BE2C (cell line): ENCODE measurements around the gene CPVL.

Experiments used
- DNase-seq: peaks from one replicate; pipeline ENCODE4 v3.0.0-alpha.2; 2020
- H3K27me3 ChIP-seq: fragments of 250-450 bp; sonication (Bioruptor Pico); 2 replicates; pipeline ENCODE4 v1.5.1; 2020; ENCODE audit warnings: mild to moderate bottlenecking
- H3K36me3 ChIP-seq: fragments of 250-450 bp; sonication (Bioruptor Pico); 2 replicates; pipeline ENCODE4 v1.5.1; 2020; ENCODE audit warnings: mild to moderate bottlenecking
- H3K4me1 ChIP-seq: fragments of 250-450 bp; sonication (Bioruptor Pico); 2 replicates; pipeline ENCODE4 v1.5.1; 2020
- H3K4me3 ChIP-seq: 2 replicates; pipeline ENCODE4 v1.5.1; 2011; ENCODE audit warnings: low read depth, low read length
- H3K9me3 ChIP-seq: fragments of 250-450 bp; sonication (Bioruptor Pico); 2 replicates; pipeline ENCODE4 v1.5.1; 2020
- CTCF ChIP-seq: IDR thresholded peaks from 2 replicates; pipeline ENCODE4 v1.5.1; 2012; ENCODE audit warnings: mild to moderate bottlenecking, low read depth, low read length

CPVL gene

GRCh38 chr7:29013082-29013695 is 133.1 kb downstream of the CPVL start:
- H3K36me3 ChIP-seq, result no peaks in the 10 kb centered on the region
- H3K4me1 ChIP-seq, result no peaks in the 10 kb centered on the region
- H3K9me3 ChIP-seq, result no peaks in the 10 kb centered on the region
- no peaks in the 10 kb centered on the region for H3K27me3 ChIP-seq
- no peak overlapping the region for H3K4me3 ChIP-seq
- DNase-seq, result no peak
- no peak for TF ChIP-seq CTCF

- TF ChIP-seq CTCF, result no peak
- Histone ChIP-seq H3K9me3 (no peaks in the 10 kb centered on the region), H3K36me3 (no peaks in the 10 kb centered on the region), H3K4me1 (no peaks in the 10 kb centered on the region), H3K4me3 (no peak overlapping the region), H3K27me3 (no peaks in the 10 kb centered on the region)
- DNase-seq, result no peak
Observed at GRCh38 chr7:29009947-29010346, 136.4 kb downstream of the CPVL start.

- Histone ChIP-seq H3K36me3 (no peaks in the 10 kb centered on the region), H3K27me3 (no peaks in the 10 kb centered on the region), H3K9me3 (no peaks in the 10 kb centered on the region), H3K4me1 (no peaks in the 10 kb centered on the region), H3K4me3 (no peak overlapping the region)
- no peak for DNase-seq
- TF ChIP-seq CTCF, result no peak
Observed at GRCh38 chr7:29008590-29008989, 137.7 kb downstream of the CPVL start.

GRCh38 chr7:29007127-29007526 is 139.2 kb downstream of the CPVL start:
- no peaks in the 10 kb centered on the region for H3K27me3 ChIP-seq
- no peak for TF ChIP-seq CTCF
- H3K4me1 ChIP-seq, result no peaks in the 10 kb centered on the region
- no peaks in the 10 kb centered on the region for H3K9me3 ChIP-seq
- H3K36me3 ChIP-seq, result no peaks in the 10 kb centered on the region
- DNase-seq, result no peak
- no peak overlapping the region for H3K4me3 ChIP-seq

GRCh38 chr7:29005829-29006228 is 140.5 kb downstream of the CPVL start:
- Histone ChIP-seq H3K27me3 (no peaks in the 10 kb centered on the region; the same call in 1 of the 2 replicates), H3K4me3 (no peak overlapping the region), H3K9me3 (no peaks in the 10 kb centered on the region), H3K36me3 (no peaks in the 10 kb centered on the region), H3K4me1 (no peaks in the 10 kb centered on the region)
- DNase-seq, result no peak
- no peak for TF ChIP-seq CTCF

- DNase-seq, result no peak
- H3K9me3 ChIP-seq, result no peaks in the 10 kb centered on the region
- no peak for TF ChIP-seq CTCF
Observed at GRCh38 chr7:29005406-29005805, 140.9 kb downstream of the CPVL start.

More at GRCh38 chr7:29005406-29005805, 140.9 kb downstream of the CPVL start:
- H3K36me3 ChIP-seq, result no peaks in the 10 kb centered on the region
- H3K4me1 ChIP-seq, result no peaks in the 10 kb centered on the region
- H3K27me3 ChIP-seq, result no peaks in the 10 kb centered on the region; the same call in 1 of the 2 replicates
- no peak overlapping the region for H3K4me3 ChIP-seq
